CD14-positive monocyte (primary cell): ENCODE results near the gene HPS4. TPM values are rescaled to one million over a fixed set of nuclear protein-coding genes. Genes with fewer than 3 reads are reported as not detected.

Experiments used
- DNase-seq, 3 donors: peaks; one replicate each; pipeline ENCODE4 v3.0.0-alpha.2; 2011 to 2022
- H2AFZ ChIP-seq: 2 replicates; pipeline ENCODE4 v1.6.0; 2012; ENCODE audit warnings: mild to moderate bottlenecking, low read depth, low read length, inconsistent platforms; ENCODE audit not compliant: insufficient read depth, poor library complexity, severe bottlenecking
- H3K27ac ChIP-seq, 2 donors: 1 replicate in 1 of 2; 2 replicates in 1 of 2; pipeline ENCODE4 v1.5.1; 2012 to 2013; ENCODE audit warnings: low read length in 2 of 2, control low read depth in 1 of 2, inconsistent platforms in 1 of 2, low read depth in 1 of 2, mild to moderate bottlenecking in 1 of 2
- H3K27me3 ChIP-seq, 2 donors: one replicate each; pipeline versions ENCODE4 v1.6.0 to v1.6.1; 2011 to 2013; ENCODE audit warnings: low read length in 2 of 2; ENCODE audit not compliant: control insufficient read depth in 2 of 2, insufficient read depth in 2 of 2
- H3K36me3 ChIP-seq, 2 donors: replicated peaks in 1 of 2; 1 replicate in 1 of 2; 2 replicates in 1 of 2; pipeline versions ENCODE4 v1.5.1 to v1.6.1; 2012 to 2013; ENCODE audit warnings: low read length in 2 of 2, control low read depth in 1 of 2, inconsistent platforms in 1 of 2, mild to moderate bottlenecking in 1 of 2; ENCODE audit not compliant: insufficient read depth in 2 of 2, control insufficient read depth in 1 of 2
- H3K4me1 ChIP-seq, 2 donors: 1 replicate in 1 of 2; 2 replicates in 1 of 2; pipeline versions ENCODE4 v1.5.1 to v1.6.1; 2012 to 2013; ENCODE audit warnings: low read length in 2 of 2, control low read depth in 1 of 2, inconsistent platforms in 1 of 2, mild to moderate bottlenecking in 1 of 2, moderate library complexity in 1 of 2; ENCODE audit not compliant: insufficient read depth in 2 of 2, control insufficient read depth in 1 of 2
- H3K4me2 ChIP-seq: replicated peaks from 2 replicates; pipeline ENCODE3; 2012; ENCODE audit warnings: low read length, moderate library complexity, mild to moderate bottlenecking; ENCODE audit not compliant: poor library complexity, severe bottlenecking; ENCODE audit errors: extremely low read depth
- H3K4me3 ChIP-seq, 3 experiments: fragments of 200-600 bp in 1 of 3; sonication (generic) in 1 of 3; replicated peaks in 1 of 3; 1 replicate in 2 of 3; 2 replicates in 1 of 3; pipeline ENCODE4 v1.5.1; 2011 to 2013; ENCODE audit warnings: low read length in 3 of 3, mild to moderate bottlenecking in 3 of 3, control low read depth in 2 of 3, low read depth in 2 of 3, inconsistent platforms in 1 of 3, moderate library complexity in 1 of 3
- H3K79me2 ChIP-seq: 2 replicates; pipeline ENCODE4 v1.6.0; 2012; ENCODE audit warnings: mild to moderate bottlenecking, control low read depth, inconsistent platforms, low read length, moderate library complexity; ENCODE audit not compliant: insufficient read depth
- H3K9ac ChIP-seq: 2 replicates; pipeline ENCODE4 v1.6.0; 2017; ENCODE audit warnings: low read length, mild to moderate bottlenecking; ENCODE audit not compliant: insufficient read depth, poor library complexity, severe bottlenecking
- H3K9me3 ChIP-seq, 2 donors: replicated peaks in 1 of 2; 1 replicate in 1 of 2; 2 replicates in 1 of 2; pipeline versions ENCODE4 v1.5.1 to v1.6.1; 2012 to 2013; ENCODE audit warnings: low read length in 2 of 2, control low read depth in 1 of 2; ENCODE audit not compliant: control insufficient read depth in 1 of 2, insufficient read depth in 1 of 2
- H4K20me1 ChIP-seq: 2 replicates; pipeline ENCODE4 v1.6.0; 2012; ENCODE audit warnings: mild to moderate bottlenecking, low read length, control low read depth, moderate library complexity; ENCODE audit not compliant: insufficient read depth
- H3K27ac Mint-ChIP-seq, 7 donors: one replicate each; pipeline ENCODE4 v1.8.0; 2020; ENCODE audit warnings: mild to moderate bottlenecking in 7 of 7, mixed read lengths in 7 of 7, moderate library complexity in 6 of 7, inconsistent platforms in 2 of 7
- H3K27me3 Mint-ChIP-seq, 3 donors: one replicate each; pipeline ENCODE4 v1.8.0; 2021 to 2022; ENCODE audit warnings: low read depth in 3 of 3, mild to moderate bottlenecking in 3 of 3, mixed read lengths in 3 of 3, moderate library complexity in 3 of 3, inconsistent platforms in 1 of 3
- H3K36me3 Mint-ChIP-seq, 2 donors: one replicate each; pipeline ENCODE4 v1.8.0; 2020; ENCODE audit warnings: mixed read lengths in 2 of 2, inconsistent platforms in 1 of 2, mild to moderate bottlenecking in 1 of 2
- H3K4me1 Mint-ChIP-seq: one replicate; pipeline ENCODE4 v1.8.0; 2020; ENCODE audit warnings: mild to moderate bottlenecking, mixed read lengths
- H3K4me3 Mint-ChIP-seq, 2 donors: one replicate each; pipeline ENCODE4 v1.8.0; 2020; ENCODE audit warnings: mild to moderate bottlenecking in 2 of 2, mixed read lengths in 2 of 2, moderate library complexity in 1 of 2
- H3K9me3 Mint-ChIP-seq, 7 donors: one replicate each; pipeline ENCODE4 v1.8.0; 2020 to 2022; ENCODE audit warnings: mixed read lengths in 7 of 7, mild to moderate bottlenecking in 6 of 7, moderate library complexity in 6 of 7, inconsistent platforms in 2 of 7
- CTCF ChIP-seq: fragments of 200-600 bp; IDR thresholded peaks from one replicate; pipeline ENCODE4 v1.8.0; 2022; ENCODE audit warnings: antibody characterized with exemption, mild to moderate bottlenecking
- WGBS: methylation state at CpG from one replicate; pipeline ENCODE4 v1.1.5; 2013; ENCODE audit warnings: missing lambda C conversion rate; ENCODE audit not compliant: insufficient coverage; 5-methylcytosine and 5-hydroxymethylcytosine counted together
- intact Hi-C, 2 donors: fragments of 100-400 bp; cut with micrococcal nuclease; formaldehyde crosslinking; loops; one replicate each; pipeline versions ENCODE4 v1.15.0 to v1.15.1; 2023
- polyA plus RNA-seq, 3 donors: library from polyadenylated mRNA; depleted of rRNA in 1 of 3; unstranded in 2 of 3; stranded (reverse) in 1 of 3; fragments of 300-500 nt in 2 of 3; fragments of >200 nt in 1 of 3; fragmentation: Illumina TruSeq in 2 of 3; gene quantifications; 1 replicate in 2 of 3; 2 replicates in 1 of 3; pipeline ENCODE4 v1.2.3, GENCODE V29; 2012 to 2021

The HPS4 gene
- polyA plus RNA-seq, 3 donors: 5.7 to 21.6 (median 7.5) TPM

- H3K27me3 Mint-ChIP-seq: no peaks in the 10 kb centered on the region
- no peak for DNase-seq
- H3K4me2 ChIP-seq: no peak overlapping the region
- H2AFZ ChIP-seq: no peak overlapping the region
- peaks cover 8% of the 10 kb centered on the region for H3K4me1 Mint-ChIP-seq
- intact Hi-C loops: no loop called here
- H3K9ac ChIP-seq: no peak overlapping the region
- H3K27ac ChIP-seq: no peak overlapping the region
- H3K4me1 ChIP-seq: peaks cover 6% of the 10 kb centered on the region in 2 donors
- H3K79me2 ChIP-seq: peaks cover 1% of the 10 kb centered on the region
- no peak overlapping the region for H3K4me3 ChIP-seq
- no peak overlapping the region for H3K4me3 Mint-ChIP-seq
- peaks cover 0 to 5% of the 10 kb centered on the region in 2 donors for H3K36me3 ChIP-seq
- no peaks in the 10 kb centered on the region for H3K27me3 ChIP-seq
- H3K36me3 Mint-ChIP-seq: peaks cover under 1 to 5% of the 10 kb centered on the region in 2 donors
- H3K9me3 ChIP-seq: no peaks in the 10 kb centered on the region
- no peaks in the 10 kb centered on the region for H4K20me1 ChIP-seq
- no peak for TF ChIP-seq CTCF
- WGBS: no CpG with 5 or more reads among the region's 5 CpGs
- no peak overlapping the region for H3K27ac Mint-ChIP-seq
- H3K9me3 Mint-ChIP-seq: no peaks in the 10 kb centered on the region
Observed at GRCh38 chr22:26517429-26517828, 33.8 kb upstream of the HPS4 start.

GRCh38 chr22:26516503-26516902 lies 32.9 kb upstream of the HPS4 start:
- Histone ChIP-seq H3K27me3 (no peaks in the 10 kb centered on the region), H3K79me2 (peaks cover 11% of the 10 kb centered on the region), H2AFZ (no peak overlapping the region), H3K4me3 (no peak overlapping the region), H3K9me3 (no peaks in the 10 kb centered on the region), H3K4me2 (no peak overlapping the region), H3K27ac (no peak overlapping the region), H3K4me1 (peaks cover 10 to 12% of the 10 kb centered on the region in 2 donors), H3K9ac (no peak overlapping the region), H3K36me3 (no peaks in the 10 kb centered on the region), H4K20me1 (no peaks in the 10 kb centered on the region)
- no peak overlapping the region for H3K4me3 Mint-ChIP-seq
- no peak overlapping the region for H3K27ac Mint-ChIP-seq
- WGBS: 88% methylated on average over 1 of the region's 1 CpG
- H3K36me3 Mint-ChIP-seq: peaks cover 0 to under 1% of the 10 kb centered on the region in 2 donors
- no peak for DNase-seq
- peaks cover 12% of the 10 kb centered on the region for H3K4me1 Mint-ChIP-seq
- no peaks in the 10 kb centered on the region for H3K9me3 Mint-ChIP-seq
- no peaks in the 10 kb centered on the region for H3K27me3 Mint-ChIP-seq
- TF ChIP-seq CTCF: no peak
- intact Hi-C loops: no loop called here
